Osteoblast (primary cell): ENCODE data around the gene PON1. TPM values are rescaled to one million over a fixed set of nuclear protein-coding genes. Genes with fewer than 3 reads are reported as not detected.

Experiments
- DNase-seq: peaks from one replicate; pipeline ENCODE4 v3.0.0; 2011; ENCODE audit warnings: low spot score, mixed read lengths; ENCODE audit not compliant: insufficient read length; ENCODE audit errors: missing footprints
- H2AFZ ChIP-seq: 2 replicates; pipeline ENCODE4 v1.6.0; 2011; ENCODE audit warnings: mild to moderate bottlenecking, low read length
- H3K27ac ChIP-seq: 2 replicates; pipeline ENCODE4 v1.5.1; 2011; ENCODE audit warnings: mild to moderate bottlenecking, low read depth, low read length, moderate library complexity
- H3K27me3 ChIP-seq: 2 replicates; pipeline ENCODE4 v1.6.0; 2012; ENCODE audit warnings: mild to moderate bottlenecking, control low read depth, inconsistent platforms, low read length, moderate library complexity; ENCODE audit not compliant: insufficient read depth
- H3K36me3 ChIP-seq: 2 replicates; pipeline ENCODE4 v1.5.1; 2011; ENCODE audit warnings: mild to moderate bottlenecking, low read length, control low read depth, moderate library complexity; ENCODE audit not compliant: insufficient read depth
- H3K4me1 ChIP-seq: 2 replicates; pipeline ENCODE4 v1.5.1; 2011; ENCODE audit warnings: mild to moderate bottlenecking, low read length, control low read depth, moderate library complexity; ENCODE audit not compliant: insufficient read depth
- H3K4me2 ChIP-seq: 2 replicates; pipeline ENCODE4 v1.6.0; 2011; ENCODE audit warnings: mild to moderate bottlenecking, low read length; ENCODE audit not compliant: insufficient read depth
- H3K4me3 ChIP-seq: fragments of 200-600 bp; sonication (generic); 3 replicates; pipeline ENCODE4 v1.5.1; 2012; ENCODE audit warnings: mild to moderate bottlenecking, low read length, inconsistent platforms; ENCODE audit not compliant: insufficient read depth
- H3K79me2 ChIP-seq: 2 replicates; pipeline ENCODE4 v1.6.0; 2012; ENCODE audit warnings: mild to moderate bottlenecking, low read length, control low read depth, inconsistent platforms; ENCODE audit not compliant: insufficient read depth
- H3K9me3 ChIP-seq: 2 replicates; pipeline ENCODE4 v1.5.1; 2011; ENCODE audit warnings: low read depth, low read length, control low read depth
- H4K20me1 ChIP-seq: 2 replicates; pipeline ENCODE4 v1.6.0; 2012; ENCODE audit warnings: mild to moderate bottlenecking, low read length, control low read depth; ENCODE audit not compliant: insufficient read depth
- CTCF ChIP-seq: IDR thresholded peaks from 2 replicates; pipeline ENCODE4 v1.5.1; 2011; ENCODE audit warnings: mild to moderate bottlenecking, low read depth, low read length, moderate library complexity; ENCODE audit errors: extremely low read depth
- total RNA-seq: library from RNA; depleted of rRNA; stranded (reverse); fragments of >200 nt; gene quantifications from 2 replicates; pipeline ENCODE4 v1.2.3, GENCODE V29; 2012

PON1 gene
- total RNA-seq, 1 donor, result not detected

DNA sequence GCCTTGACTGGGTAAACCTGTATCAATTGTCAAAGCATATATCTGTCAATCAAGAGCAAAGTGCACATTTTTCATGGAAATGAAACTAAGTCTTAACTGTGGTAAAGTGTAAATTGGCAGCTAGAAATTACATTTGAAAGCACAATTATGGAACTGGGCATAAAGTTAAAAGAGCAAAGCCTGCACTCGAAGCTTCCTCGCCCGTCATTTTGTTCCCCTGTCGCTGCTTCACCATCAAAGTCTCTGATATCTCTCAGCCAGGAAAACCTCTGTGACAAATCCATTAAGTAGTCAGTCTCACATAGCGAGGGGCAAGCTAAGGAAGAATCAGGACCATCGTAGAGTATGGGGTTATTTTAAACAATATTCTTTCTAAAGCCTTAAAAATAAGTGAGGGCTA lies 27.9 kb downstream of the PON1 start:
- H3K4me1 ChIP-seq, result no peaks in the 10 kb centered on the region
- no peaks in the 10 kb centered on the region for H3K79me2 ChIP-seq
- no peak overlapping the region for H3K27ac ChIP-seq
- no peak overlapping the region for H3K4me2 ChIP-seq
- H3K27me3 ChIP-seq, result peaks cover 5% of the 10 kb centered on the region
- TF ChIP-seq CTCF, result no peak
- no peaks in the 10 kb centered on the region for H3K9me3 ChIP-seq
- H2AFZ ChIP-seq, result no peak overlapping the region
- no peaks in the 10 kb centered on the region for H4K20me1 ChIP-seq
- DNase-seq, result no peak
- H3K36me3 ChIP-seq, result no peaks in the 10 kb centered on the region
- H3K4me3 ChIP-seq, result no peak overlapping the region

GRCh38 chr7:95295397-95295796 lies 28.9 kb downstream of the PON1 start:
- Histone ChIP-seq H3K9me3 (no peaks in the 10 kb centered on the region), H3K79me2 (no peaks in the 10 kb centered on the region), H3K4me1 (no peaks in the 10 kb centered on the region), H4K20me1 (no peaks in the 10 kb centered on the region), H2AFZ (no peak overlapping the region), H3K4me3 (no peak overlapping the region), H3K27me3 (peaks cover 3% of the 10 kb centered on the region), H3K27ac (no peak overlapping the region), H3K36me3 (no peaks in the 10 kb centered on the region), H3K4me2 (no peak overlapping the region)
- no peak for TF ChIP-seq CTCF
- no peak for DNase-seq

DNA sequence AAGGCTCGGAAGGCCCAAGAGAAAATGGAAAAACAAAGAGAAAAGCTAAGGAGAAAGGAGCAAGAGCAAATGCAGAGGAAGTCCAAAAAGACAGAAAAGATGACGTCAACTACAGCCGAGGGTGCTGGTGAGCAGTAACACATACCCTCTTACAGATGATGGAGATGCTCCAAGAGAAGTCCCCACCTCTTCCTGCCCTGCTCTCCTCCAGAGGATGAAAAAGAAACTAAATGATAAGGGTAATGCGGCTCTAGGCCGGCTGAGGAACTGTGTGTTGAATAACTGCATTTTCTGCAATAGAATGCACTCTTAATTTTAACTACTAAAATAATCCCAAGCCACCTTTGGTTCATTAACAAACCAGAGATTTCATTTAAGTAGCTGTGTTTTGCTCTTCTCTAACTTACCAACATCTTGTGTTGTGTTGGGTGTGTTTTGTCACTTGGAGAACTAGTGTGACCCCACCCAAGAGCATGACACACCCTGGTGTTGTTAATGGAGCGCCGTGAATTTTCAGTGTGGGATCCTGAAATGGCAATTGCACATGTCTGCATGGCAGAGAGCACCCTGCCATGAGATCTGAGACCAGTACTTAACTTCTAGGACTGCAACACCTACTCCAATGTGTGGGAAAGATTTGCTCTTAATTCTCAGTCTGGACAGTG lies 34.0 kb downstream of the PON1 start:
- Histone ChIP-seq H3K4me2 (no peak overlapping the region), H3K4me1 (no peaks in the 10 kb centered on the region), H4K20me1 (no peaks in the 10 kb centered on the region), H3K9me3 (no peaks in the 10 kb centered on the region), H3K4me3 (no peak overlapping the region), H2AFZ (no peak overlapping the region), H3K27me3 (peaks cover 6% of the 10 kb centered on the region), H3K79me2 (no peaks in the 10 kb centered on the region), H3K27ac (no peak overlapping the region), H3K36me3 (no peaks in the 10 kb centered on the region)
- no peak for TF ChIP-seq CTCF
- no peak for DNase-seq

GRCh38 chr7:95286096-95286495 lies 38.2 kb downstream of the PON1 start:
- Histone ChIP-seq H2AFZ (no peak overlapping the region), H4K20me1 (no peaks in the 10 kb centered on the region), H3K36me3 (no peaks in the 10 kb centered on the region), H3K4me2 (no peak overlapping the region), H3K27me3 (peaks cover 11% of the 10 kb centered on the region), H3K27ac (no peak overlapping the region), H3K9me3 (no peaks in the 10 kb centered on the region), H3K4me1 (no peaks in the 10 kb centered on the region), H3K4me3 (no peak overlapping the region), H3K79me2 (no peaks in the 10 kb centered on the region)
- no peak for DNase-seq
- TF ChIP-seq CTCF, result no peak
